ENCODE measurements around the gene XPO1. TPM values are rescaled to one million over a fixed set of nuclear protein-coding genes. Genes with fewer than 3 reads are reported as not detected.
"Not testable (repeated sequence)": the region's sequence is repeated elsewhere in the genome, so short reads cannot be mapped to it uniquely, and the experiment has no call there.

The XPO1 gene
- total RNA-seq, 4 donors from 2014 or later: 49.7 to 96.6 (median 73.1) TPM

DNA sequence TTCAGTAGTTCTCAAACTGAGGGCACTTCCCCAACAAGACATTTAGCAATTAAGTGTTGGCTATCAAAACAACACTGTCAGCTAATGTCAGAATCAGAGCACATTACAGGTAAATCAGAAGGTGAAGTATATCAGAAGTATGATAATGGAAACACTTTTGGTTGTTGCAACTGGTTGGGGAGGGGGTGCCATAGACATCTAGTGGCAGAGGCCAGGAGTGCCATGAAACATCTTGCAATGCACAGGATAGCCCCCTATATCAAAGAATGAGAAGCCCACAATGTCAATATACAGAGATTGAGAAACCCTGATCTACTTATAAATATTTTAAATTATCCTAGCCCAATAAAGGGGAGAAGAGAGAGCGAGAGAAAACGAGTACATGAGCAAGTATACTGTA lies 4.9 kb upstream of the XPO1 start:
- DNase-seq (ENCODE audit: low spot score) (no peak), ATAC-seq (ENCODE audit: low FRiP score) (no peak)
- TF ChIP-seq, protein P1, sequence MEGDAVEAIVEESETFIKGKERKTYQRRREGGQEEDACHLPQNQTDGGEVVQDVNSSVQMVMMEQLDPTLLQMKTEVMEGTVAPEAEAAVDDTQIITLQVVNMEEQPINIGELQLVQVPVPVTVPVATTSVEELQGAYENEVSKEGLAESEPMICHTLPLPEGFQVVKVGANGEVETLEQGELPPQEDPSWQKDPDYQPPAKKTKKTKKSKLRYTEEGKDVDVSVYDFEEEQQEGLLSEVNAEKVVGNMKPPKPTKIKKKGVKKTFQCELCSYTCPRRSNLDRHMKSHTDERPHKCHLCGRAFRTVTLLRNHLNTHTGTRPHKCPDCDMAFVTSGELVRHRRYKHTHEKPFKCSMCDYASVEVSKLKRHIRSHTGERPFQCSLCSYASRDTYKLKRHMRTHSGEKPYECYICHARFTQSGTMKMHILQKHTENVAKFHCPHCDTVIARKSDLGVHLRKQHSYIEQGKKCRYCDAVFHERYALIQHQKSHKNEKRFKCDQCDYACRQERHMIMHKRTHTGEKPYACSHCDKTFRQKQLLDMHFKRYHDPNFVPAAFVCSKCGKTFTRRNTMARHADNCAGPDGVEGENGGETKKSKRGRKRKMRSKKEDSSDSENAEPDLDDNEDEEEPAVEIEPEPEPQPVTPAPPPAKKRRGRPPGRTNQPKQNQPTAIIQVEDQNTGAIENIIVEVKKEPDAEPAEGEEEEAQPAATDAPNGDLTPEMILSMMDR (IDR thresholded peaks at IDR 0.05): no peak

DNA sequence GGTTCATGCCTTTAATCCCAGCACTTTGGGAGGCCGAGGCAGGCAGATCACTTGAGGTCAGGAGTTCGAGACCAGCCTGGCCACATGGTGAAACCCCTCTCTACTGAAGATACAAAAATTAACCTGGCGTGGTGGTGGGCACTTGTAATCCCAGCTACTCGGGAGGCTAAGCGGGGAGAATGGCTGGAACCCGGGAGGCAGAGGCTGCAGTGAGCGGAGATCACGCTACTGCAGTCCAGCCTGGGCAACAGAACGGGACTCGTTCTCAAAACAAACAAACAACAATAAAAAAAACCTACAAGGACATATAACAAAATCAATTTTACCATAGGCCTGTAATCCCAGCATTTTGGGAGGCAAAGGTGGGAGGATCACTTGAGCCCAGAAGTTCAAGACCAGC lies 2.0 kb upstream of the XPO1 start:
- DNase-seq (ENCODE audit: low spot score); ATAC-seq (ENCODE audit: low FRiP score): not testable (repeated sequence)

DNA sequence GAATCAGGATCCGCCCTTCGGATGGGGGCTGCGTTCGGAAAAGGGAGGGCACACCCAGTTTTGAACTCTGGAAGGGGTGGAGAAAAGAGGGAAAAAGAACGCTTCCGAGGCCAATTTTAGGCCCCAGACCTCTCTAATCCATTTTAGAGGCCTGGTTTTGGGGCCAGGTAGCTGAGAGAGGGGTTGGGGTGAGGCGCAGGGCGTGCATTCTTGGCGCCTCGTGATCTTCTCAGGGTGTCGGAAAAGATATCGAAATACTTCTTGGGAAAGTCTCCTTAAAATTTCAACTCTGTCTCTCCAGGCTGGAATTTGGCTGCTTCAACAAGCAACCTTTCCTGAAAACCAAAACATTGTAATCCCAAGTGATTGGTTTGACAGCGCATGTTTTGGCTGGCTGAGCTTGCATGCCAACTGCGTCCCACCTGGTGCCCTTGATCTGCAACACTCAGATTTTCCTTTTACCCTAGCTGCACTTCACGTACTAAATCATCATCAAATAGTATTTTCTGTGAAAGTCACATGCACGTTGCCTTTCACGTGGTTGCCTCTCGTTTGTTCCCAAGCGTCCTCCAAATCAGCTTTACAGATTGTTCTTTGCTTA lies 864 bp upstream of the XPO1 start:
- DNase-seq (ENCODE audit: low spot score) (no peak), ATAC-seq (ENCODE audit: low FRiP score) (no peak)
- TF ChIP-seq, protein P1 (IDR thresholded peaks at IDR 0.05): no peak

DNA sequence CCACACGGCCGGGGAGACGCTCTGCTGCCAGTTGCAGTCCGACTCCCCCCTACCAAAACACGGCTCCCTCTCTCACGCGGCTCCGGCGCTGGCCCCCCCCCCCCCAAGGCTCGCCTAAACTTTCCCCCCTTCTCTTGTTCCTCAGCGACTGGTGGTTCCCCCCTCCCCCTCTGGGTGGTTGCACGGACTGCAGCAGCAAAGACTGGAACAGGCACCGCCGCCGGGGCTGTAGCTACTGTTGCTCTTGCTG lies 281 bp downstream of the XPO1 start:
- TF ChIP-seq, protein P1 (IDR thresholded peaks at IDR 0.05): no peak
- DNase-seq (ENCODE audit: low spot score) (no peak), ATAC-seq (ENCODE audit: low FRiP score) (no peak)

DNA sequence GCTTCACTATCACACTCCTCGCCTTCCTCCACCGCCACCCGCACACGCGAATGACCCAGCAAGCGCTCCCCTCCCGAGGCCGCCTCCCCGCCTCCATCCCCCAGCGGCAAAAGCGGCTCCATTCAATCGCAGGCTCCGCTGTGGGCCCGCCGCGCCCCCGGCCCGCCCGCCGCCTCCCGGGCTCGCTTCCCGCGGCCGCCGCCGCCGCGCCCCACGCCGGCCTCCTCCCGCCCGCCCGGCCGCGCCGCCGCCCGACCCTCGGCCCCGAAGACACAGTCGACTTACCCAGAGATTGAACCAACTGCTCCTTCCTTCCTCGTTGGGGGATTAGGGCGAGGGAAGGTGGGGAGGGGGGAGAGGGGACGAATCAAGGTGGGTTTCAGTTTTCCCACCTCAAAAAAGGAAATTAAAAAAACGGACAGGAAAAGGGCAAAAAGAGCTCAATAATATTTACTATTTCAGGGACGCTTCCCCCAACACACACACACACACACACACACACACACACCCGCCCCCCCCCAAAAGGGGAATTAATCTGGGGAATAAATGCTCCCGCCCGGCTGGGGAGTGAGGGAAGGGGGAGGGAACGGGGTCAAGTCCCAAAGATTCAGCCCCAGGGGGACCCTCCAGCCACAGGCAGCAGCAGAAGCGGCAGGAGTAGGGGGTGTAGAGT lies 743 bp downstream of the XPO1 start:
- no peak for ATAC-seq (ENCODE audit: low FRiP score)
- DNase-seq (ENCODE audit: low spot score): peak; percentile 26
- TF ChIP-seq, protein P1 (IDR thresholded peaks at IDR 0.05): no peak

DNA sequence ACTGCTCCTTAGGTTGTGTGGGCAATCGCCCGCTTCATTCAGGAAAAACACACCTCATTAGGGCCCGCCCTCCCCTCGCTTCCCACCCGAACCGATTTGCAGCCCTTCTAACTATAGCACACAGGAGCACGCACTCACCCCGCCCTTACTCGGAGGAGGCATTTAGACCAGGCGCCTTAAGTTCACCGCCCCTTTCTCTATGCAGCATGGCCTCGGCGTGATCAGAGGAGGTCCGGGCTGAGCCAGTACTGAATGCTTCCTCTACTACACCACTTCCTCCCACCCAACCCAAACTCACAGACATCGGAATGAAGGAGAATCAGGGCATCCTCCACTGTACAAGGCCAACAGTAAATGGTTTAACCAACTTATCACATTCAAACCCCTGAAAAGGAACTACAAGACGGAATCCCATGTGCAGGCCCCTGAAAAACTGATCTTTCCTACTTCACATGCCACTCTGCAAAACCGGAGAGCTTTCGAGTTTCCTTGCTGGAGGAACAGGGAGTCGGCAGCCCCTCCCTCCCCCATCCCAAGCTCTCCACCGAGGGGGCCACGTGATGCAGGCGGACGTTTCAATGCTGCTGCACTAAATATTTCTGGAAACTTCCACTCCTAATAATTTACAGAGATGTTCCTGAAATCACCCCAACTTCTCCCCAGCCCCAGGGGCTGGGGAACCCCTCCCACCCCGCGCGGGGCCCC lies 1.4 kb downstream of the XPO1 start:
- peak; percentile 71 for DNase-seq (ENCODE audit: low spot score)
- TF ChIP-seq, protein P1 (IDR thresholded peaks at IDR 0.05): no peak
- ATAC-seq (ENCODE audit: low FRiP score): peak; percentile 71

DNA sequence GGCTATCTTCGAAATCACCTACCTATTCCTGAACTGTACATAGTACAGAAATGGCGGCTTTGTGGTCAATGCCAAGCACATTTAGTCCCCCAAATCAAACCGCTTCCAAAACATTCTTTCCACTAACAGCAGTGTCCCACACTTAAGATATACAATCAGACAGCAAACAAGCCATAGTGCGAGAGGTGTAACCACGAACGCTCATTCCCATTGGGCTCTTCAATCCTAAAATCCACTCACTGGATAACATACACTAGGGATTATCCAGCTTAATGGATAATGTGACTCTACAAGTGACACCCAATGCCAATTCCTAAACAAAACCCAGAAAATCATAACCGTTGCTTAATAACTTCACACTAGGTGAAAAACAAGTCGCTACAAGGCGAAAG lies 2.0 kb downstream of the XPO1 start:
- ATAC-seq (ENCODE audit: low FRiP score) (no peak), DNase-seq (ENCODE audit: low spot score) (no peak)

More for the DNA sequence above, 2.0 kb downstream of the XPO1 start:
- TF ChIP-seq, protein P1 (IDR thresholded peaks at IDR 0.05): no peak
